T-cell (primary cell): ENCODE data around the gene LRRIQ1. TPM values are rescaled to one million over a fixed set of nuclear protein-coding genes. Genes with fewer than 3 reads are reported as not detected.
A peak's percentile ranks its signal among the peaks of the same experiment; 100 is the strongest.

Source experiments
- ATAC-seq, 4 experiments: fragments of 200-7000 bp in 3 of 4; fragments of 150-1000 bp in 1 of 4; cut with Tn5 transposase; replicated peaks in 1 of 4; 1 replicate in 3 of 4; 2 replicates in 1 of 4; pipeline ENCODE4 v1.10.0; 2021; ENCODE audit warnings: moderate library complexity in 3 of 4, mild to moderate bottlenecking in 2 of 4, moderate number of reproducible peaks in 1 of 4
- CTCF ChIA-PET, 2 donors: fragments of 300-600 bp; sonication (Branson Sonifier 250); formaldehyde crosslinking; loops; one replicate each; lab custom pipeline; 2022; ENCODE audit warnings: antibody characterized with exemption in 2 of 2; lab: Charles Lee
- POLR2A ChIA-PET, 2 donors: fragments of 300-600 bp; sonication (Branson Sonifier 250); formaldehyde crosslinking; loops; one replicate each; lab custom pipeline; 2022; ENCODE audit warnings: antibody characterized with exemption in 2 of 2; lab: Charles Lee
- DNase-seq, 35 experiments: peaks; one replicate each; pipeline versions ENCODE4 v3.0.0 to v3.0.0-alpha.2; 2013 to 2023
- H3K27ac ChIP-seq: one replicate; pipeline ENCODE4 v1.5.1; 2013; ENCODE audit warnings: low read length
- H3K27me3 ChIP-seq, 2 experiments: replicated peaks in 1 of 2; 1 replicate in 1 of 2; 2 replicates in 1 of 2; pipeline versions ENCODE4 v1.6.1 to v1.7.0; 2013; ENCODE audit warnings: low read length in 1 of 2, mixed read lengths in 1 of 2; ENCODE audit not compliant: control insufficient read depth in 2 of 2, insufficient read depth in 2 of 2; ENCODE audit errors: extremely low read depth in 1 of 2
- H3K36me3 ChIP-seq, 2 donors: 1 replicate in 1 of 2; 2 replicates in 1 of 2; pipeline versions ENCODE4 v1.6.1 to v1.7.0; 2013; ENCODE audit warnings: low read length in 1 of 2; ENCODE audit not compliant: control insufficient read depth in 2 of 2, insufficient read depth in 1 of 2; ENCODE audit errors: extremely low read depth in 1 of 2
- H3K4me1 ChIP-seq, 2 experiments: 1 replicate in 1 of 2; 2 replicates in 1 of 2; pipeline versions ENCODE4 v1.6.1 to v1.7.0; 2013; ENCODE audit warnings: low read length in 2 of 2, mixed read lengths in 1 of 2; ENCODE audit not compliant: insufficient read depth in 2 of 2, control insufficient read depth in 1 of 2; ENCODE audit errors: extremely low read depth in 1 of 2
- H3K4me3 ChIP-seq, 2 donors: 1 replicate in 1 of 2; 2 replicates in 1 of 2; pipeline versions ENCODE4 v1.5.1 to v1.7.0; 2013; ENCODE audit warnings: mild to moderate bottlenecking in 2 of 2, low read length in 1 of 2, moderate library complexity in 1 of 2; ENCODE audit not compliant: control insufficient read depth in 1 of 2; ENCODE audit errors: extremely low read depth in 1 of 2
- H3K9me3 ChIP-seq: 2 replicates; pipeline ENCODE4 v1.7.0; 2013
- H3K27ac Mint-ChIP-seq, 2 donors: one replicate each; pipeline ENCODE4 v1.8.0; 2020 to 2021; ENCODE audit warnings: mild to moderate bottlenecking in 2 of 2, mixed read lengths in 2 of 2
- H3K27me3 Mint-ChIP-seq, 2 donors: one replicate each; pipeline ENCODE4 v1.8.0; 2021 to 2022; ENCODE audit warnings: mixed read lengths in 2 of 2
- H3K36me3 Mint-ChIP-seq: one replicate; pipeline ENCODE4 v1.8.0; 2021; ENCODE audit warnings: mixed read lengths
- H3K4me1 Mint-ChIP-seq, 3 donors: one replicate each; pipeline ENCODE4 v1.8.0; 2020 to 2022; ENCODE audit warnings: mixed read lengths in 3 of 3, mild to moderate bottlenecking in 1 of 3
- H3K4me3 Mint-ChIP-seq, 3 donors: one replicate each; pipeline ENCODE4 v1.8.0; 2020 to 2022; ENCODE audit warnings: mild to moderate bottlenecking in 3 of 3, mixed read lengths in 3 of 3, moderate library complexity in 3 of 3
- H3K9me3 Mint-ChIP-seq, 3 donors: one replicate each; pipeline ENCODE4 v1.8.0; 2020 to 2022; ENCODE audit warnings: mixed read lengths in 3 of 3
- WGBS: methylation state at CpG from one replicate; pipeline ENCODE4 v1.1.5; 2013; ENCODE audit warnings: missing lambda C conversion rate; ENCODE audit not compliant: insufficient coverage; 5-methylcytosine and 5-hydroxymethylcytosine counted together
- total RNA-seq, 35 experiments: library from RNA in 6 of 35; stranded (reverse) in 6 of 35; fragments of 120-200 nt in 1 of 35; gene quantifications; one replicate each; pipeline versions ENCODE4 v1.2.1 to v1.2.4 and lab custom pipeline; 2013 to 2026

Gene LRRIQ1
- total RNA-seq, 5 donors from 2014 or later (not counting 1 experiment from before 2014, with no cell fraction given): not detected

- Histone ChIP-seq H3K4me1 (no peaks in the 10 kb centered on the region), H3K27ac (no peak overlapping the region), H3K27me3 (peaks cover 22 to 29% of the 10 kb centered on the region in 2 experiments), H3K4me3 (no peak overlapping the region), H3K9me3 (no peaks in the 10 kb centered on the region), H3K36me3 (no peaks in the 10 kb centered on the region)
- Mint-ChIP-seq H3K27me3 (peaks cover 46 to 51% of the 10 kb centered on the region in 2 donors), H3K9me3 (peaks cover 0 to 6% (median 0%) of the 10 kb centered on the region in 3 donors), H3K4me1 (peaks cover 5 to 13% (median 8%) of the 10 kb centered on the region in 3 donors), H3K4me3 (no peak overlapping the region), H3K36me3 (no peaks in the 10 kb centered on the region), H3K27ac (no peak overlapping the region)
- 8% methylated on average over 28 of the region's 44 CpGs for WGBS
- ATAC-seq (no peak), DNase-seq (no peak)
- POLR2A ChIA-PET: no interaction called here
- CTCF ChIA-PET: no interaction called here
Measured at GRCh38 chr12:85279449-85280164, 243.5 kb downstream of the LRRIQ1 start.

GRCh38 chr12:85280165-85280983 is 244.2 kb downstream of the LRRIQ1 start, which contains the start of gene ALX1:
Gene ALX1 (plus strand): TSS chr12:85280220. CDS start chr12:85280262, 42 bp downstream.
- peaks cover 19 to 29% of the 10 kb centered on the region in 2 experiments for H3K27me3 ChIP-seq
- Mint-ChIP-seq H3K27ac (no peak within 1 kb of the TSS), H3K27me3 (peaks cover 46 to 50% of the 10 kb centered on the region in 2 donors), H3K4me3 (peak within 1 kb of the TSS in 2 of 3 donors; percentile 48 to 53), H3K4me1 (peaks cover 5 to 13% (median 8%) of the 10 kb centered on the region in 3 donors), H3K9me3 (peaks cover 0 to 6% (median 0%) of the 10 kb centered on the region in 3 donors), H3K36me3 (no peaks in the 10 kb centered on the region)
- H3K4me1 ChIP-seq: no peaks in the 10 kb centered on the region
- POLR2A ChIA-PET: no interaction called here
- WGBS: 7% methylated on average over 38 of the region's 49 CpGs
- DNase-seq: no peak
- ATAC-seq: no peak
- H3K4me3 ChIP-seq: peak within 1 kb of the TSS in 1 of 2 donors; percentile 0
- no peak within 1 kb of the TSS for H3K27ac ChIP-seq
- H3K36me3 ChIP-seq: no peaks in the 10 kb centered on the region
- CTCF ChIA-PET: interaction anchor here in 1 of 2 donors (0.6 kb wide), 1 partner anchor 336 kb away, joined by 3 read pairs; no protein-coding TSS in a partner anchor
- no peaks in the 10 kb centered on the region for H3K9me3 ChIP-seq

- Mint-ChIP-seq H3K4me3 (peak overlapping the region in 1 of 3 donors; percentile 53), H3K9me3 (peaks cover 0 to 5% (median 0%) of the 10 kb centered on the region in 3 donors), H3K27ac (no peak overlapping the region), H3K36me3 (no peaks in the 10 kb centered on the region), H3K4me1 (peaks cover 5 to 13% (median 8%) of the 10 kb centered on the region in 3 donors), H3K27me3 (peaks cover 44 to 47% of the 10 kb centered on the region in 2 donors)
- 12% methylated on average over 5 of the region's 15 CpGs for WGBS
- Histone ChIP-seq H3K36me3 (no peaks in the 10 kb centered on the region), H3K4me1 (no peaks in the 10 kb centered on the region), H3K27ac (no peak overlapping the region), H3K27me3 (peaks cover 18 to 29% of the 10 kb centered on the region in 2 experiments), H3K4me3 (no peak overlapping the region), H3K9me3 (no peaks in the 10 kb centered on the region)
- CTCF ChIA-PET: interaction anchor here in 1 of 2 donors (0.6 kb wide), 1 partner anchor 337 kb away, joined by 3 read pairs; no protein-coding TSS in a partner anchor
- DNase-seq (no peak), ATAC-seq (no peak)
- POLR2A ChIA-PET: no interaction called here
Measured at GRCh38 chr12:85280984-85281630, 245.0 kb downstream of the LRRIQ1 start.

DNA sequence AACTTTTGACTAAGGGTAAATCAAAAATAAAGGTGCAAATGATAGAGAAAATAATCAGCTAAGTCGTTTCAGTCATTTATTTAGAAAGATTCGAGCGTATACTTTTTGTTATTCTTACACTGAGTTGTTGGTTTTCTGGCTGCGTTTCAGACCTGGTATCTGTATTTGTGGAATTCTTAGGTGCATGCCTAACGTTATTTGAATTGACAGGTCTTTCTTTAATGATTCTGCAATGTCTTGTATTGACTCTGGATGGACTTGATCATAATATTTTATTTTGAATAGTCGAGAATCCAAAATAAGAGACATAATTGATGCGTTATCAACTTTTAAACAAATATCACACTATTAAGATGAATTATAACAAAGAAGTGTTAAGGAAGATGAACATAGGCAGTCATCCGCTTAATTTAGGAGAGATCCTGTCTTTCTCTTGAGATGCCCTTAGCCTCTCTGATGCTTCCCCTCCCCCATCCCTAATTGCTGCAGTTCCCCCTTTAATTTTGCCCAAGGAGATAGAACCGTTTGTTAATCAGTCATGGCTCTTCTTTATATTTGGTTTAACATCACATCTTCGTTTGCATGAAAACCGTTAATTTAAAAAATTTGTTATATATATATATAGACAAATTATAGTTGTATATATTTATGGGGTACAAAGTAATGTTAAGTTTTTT is 245.6 kb downstream of the LRRIQ1 start:
- peaks cover 40 to 42% of the 10 kb centered on the region in 2 donors for H3K27me3 Mint-ChIP-seq
- Histone ChIP-seq H3K36me3 (no peaks in the 10 kb centered on the region), H3K4me3 (no peak overlapping the region), H3K4me1 (no peaks in the 10 kb centered on the region), H3K27ac (no peak overlapping the region), H3K9me3 (no peaks in the 10 kb centered on the region), H3K27me3 (peaks cover 15 to 29% of the 10 kb centered on the region in 2 experiments)
- ChIA-PET CTCF (no interaction called here), POLR2A (no interaction called here)
- no peak overlapping the region for H3K4me3 Mint-ChIP-seq
- DNase-seq (no peak), ATAC-seq (no peak)
- WGBS: 20% methylated on average over 2 of the region's 11 CpGs
- no peak overlapping the region for H3K27ac Mint-ChIP-seq
- peaks cover 5 to 13% (median 8%) of the 10 kb centered on the region in 3 donors for H3K4me1 Mint-ChIP-seq
- H3K9me3 Mint-ChIP-seq: no peaks in the 10 kb centered on the region
- H3K36me3 Mint-ChIP-seq: no peaks in the 10 kb centered on the region

DNA sequence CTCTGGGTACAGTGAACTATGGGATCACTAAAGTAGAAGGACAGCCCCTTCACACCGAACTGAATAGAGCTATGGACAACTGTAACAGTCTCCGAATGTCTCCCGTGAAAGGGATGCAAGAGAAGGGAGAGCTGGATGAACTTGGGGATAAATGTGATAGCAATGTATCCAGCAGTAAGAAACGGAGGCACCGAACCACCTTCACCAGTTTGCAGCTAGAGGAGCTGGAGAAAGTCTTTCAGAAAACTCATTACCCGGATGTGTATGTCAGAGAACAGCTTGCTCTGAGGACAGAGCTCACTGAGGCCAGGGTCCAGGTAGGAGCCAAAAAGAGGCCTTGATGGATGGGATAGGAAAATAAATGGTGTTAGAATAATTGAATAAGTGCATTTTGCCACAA is 247.4 kb downstream of the LRRIQ1 start:
- CTCF ChIA-PET: no interaction called here
- Histone ChIP-seq H3K27ac (no peak overlapping the region), H3K36me3 (no peaks in the 10 kb centered on the region), H3K4me3 (no peak overlapping the region), H3K9me3 (no peaks in the 10 kb centered on the region), H3K27me3 (peaks cover 12 to 21% of the 10 kb centered on the region in 2 experiments), H3K4me1 (no peaks in the 10 kb centered on the region)
- Mint-ChIP-seq H3K4me1 (peaks cover 5 to 13% (median 8%) of the 10 kb centered on the region in 3 donors), H3K27ac (no peak overlapping the region), H3K27me3 (peaks cover 29 to 31% of the 10 kb centered on the region in 2 donors), H3K36me3 (no peaks in the 10 kb centered on the region), H3K4me3 (no peak overlapping the region), H3K9me3 (no peaks in the 10 kb centered on the region)
- WGBS: 40% methylated on average over 1 of the region's 6 CpGs
- ATAC-seq (no peak), DNase-seq (no peak)
- POLR2A ChIA-PET: no interaction called here
